Breast epithelium (tissue), 4 donors: ENCODE results near the gene CACNA2D1. TPM values are rescaled to one million over a fixed set of nuclear protein-coding genes. Genes with fewer than 3 reads are reported as not detected.
"Not testable (repeated sequence)": the region's sequence is repeated elsewhere in the genome, so short reads cannot be mapped to it uniquely, and the experiment has no call there.

Source experiments
- DNase-seq, 2 donors: peaks; one replicate each; pipeline ENCODE4 v3.0.0-alpha.2; 2019; ENCODE audit warnings: low spot score in 2 of 2
- H3K27ac ChIP-seq, 2 donors: fragments of 200-600 bp; sonication (generic) in 1 of 2; one replicate each; pipeline ENCODE4 v1.5.1; 2016 to 2019; ENCODE audit warnings: mild to moderate bottlenecking in 1 of 2
- H3K27me3 ChIP-seq, 2 donors: fragments of 200-600 bp; sonication (generic) in 1 of 2; one replicate each; pipeline versions ENCODE4 v1.5.1 to v1.6.0; 2017 to 2019; ENCODE audit warnings: control low read depth in 1 of 2, mild to moderate bottlenecking in 1 of 2
- H3K36me3 ChIP-seq: fragments of 200-600 bp; one replicate; pipeline ENCODE4 v1.5.1; 2019
- H3K4me1 ChIP-seq, 2 donors: fragments of 200-600 bp; sonication (generic); one replicate each; pipeline ENCODE4 v1.5.1; 2016 to 2019; ENCODE audit warnings: control low read depth in 1 of 2
- H3K4me3 ChIP-seq, 3 donors: fragments of 200-600 bp; sonication (generic); 1 replicate in 2 of 3; 2 replicates in 1 of 3; pipeline ENCODE4 v1.5.1; 2016 to 2019; ENCODE audit warnings: mild to moderate bottlenecking in 3 of 3, moderate library complexity in 2 of 3
- H3K9me3 ChIP-seq, 2 donors: fragments of 200-600 bp; sonication (generic) in 1 of 2; one replicate each; pipeline ENCODE4 v1.5.1; 2016 to 2019; ENCODE audit warnings: control low read depth in 1 of 2
- CTCF ChIP-seq, 3 donors: fragments of 450-650 bp; IDR thresholded peaks; one replicate each; pipeline ENCODE4 v1.5.1; 2016 to 2017; ENCODE audit warnings: antibody characterized with exemption in 3 of 3, mild to moderate bottlenecking in 3 of 3, moderate library complexity in 3 of 3
- POLR2A ChIP-seq: fragments of 450-650 bp; IDR thresholded peaks from one replicate; pipeline ENCODE4 v1.6.1; 2016; ENCODE audit warnings: antibody characterized with exemption, mild to moderate bottlenecking, moderate library complexity
- POLR2AphosphoS5 ChIP-seq, 3 donors: sonication (generic); formaldehyde crosslinking; IDR thresholded peaks; one replicate each; pipeline ENCODE4 v1.6.1; 2017; ENCODE audit warnings: antibody characterized with exemption in 3 of 3
- intact Hi-C: fragments of 100-400 bp; cut with DNase I; formaldehyde crosslinking; loops from one replicate; pipeline ENCODE4 v1.15.1; 2023; ENCODE audit warnings: low total_unique reads
- total RNA-seq, 3 donors: library from RNA; depleted of rRNA; stranded (reverse); fragments of >200 nt; gene quantifications; one replicate each; pipeline ENCODE4 v1.1.0, GENCODE V29; 2016

CACNA2D1 gene
- total RNA-seq, 3 donors from 2014 or later, result 10.2 to 79.4 (median 16.0) TPM

GRCh38 chr7:82390936-82391335 lies 52.6 kb downstream of the CACNA2D1 start:
- H3K4me3 ChIP-seq, result no peak overlapping the region

GRCh38 chr7:82389876-82390275 lies 53.7 kb downstream of the CACNA2D1 start:
- no peaks in the 10 kb centered on the region for H3K9me3 ChIP-seq
- no peak overlapping the region for H3K27ac ChIP-seq
- intact Hi-C loops, result no loop called here
- H3K27me3 ChIP-seq, result no peaks in the 10 kb centered on the region
- H3K36me3 ChIP-seq, result no peaks in the 10 kb centered on the region
- no peak for TF ChIP-seq POLR2AphosphoS5 (IDR thresholded peaks at IDR 0.05)
- TF ChIP-seq POLR2A, result no peak
- TF ChIP-seq CTCF (IDR thresholded peaks at IDR 0.05), result no peak
- H3K4me3 ChIP-seq, result no peak overlapping the region
- DNase-seq, result no peak
- no peaks in the 10 kb centered on the region for H3K4me1 ChIP-seq

More at GRCh38 chr7:82390936-82391335, 52.6 kb downstream of the CACNA2D1 start:
- no peak for DNase-seq
- TF ChIP-seq CTCF (IDR thresholded peaks at IDR 0.05), result no peak
- TF ChIP-seq POLR2AphosphoS5 (IDR thresholded peaks at IDR 0.05), result no peak
- TF ChIP-seq POLR2A, result no peak
- H3K27ac ChIP-seq, result no peak overlapping the region
- intact Hi-C loops, result no loop called here
- no peaks in the 10 kb centered on the region for H3K9me3 ChIP-seq
- no peaks in the 10 kb centered on the region for H3K4me1 ChIP-seq
- H3K27me3 ChIP-seq, result no peaks in the 10 kb centered on the region
- no peaks in the 10 kb centered on the region for H3K36me3 ChIP-seq

GRCh38 chr7:82388138-82388537 lies 55.4 kb downstream of the CACNA2D1 start:
- intact Hi-C loops, result no loop called here
- H3K9me3 ChIP-seq, result no peaks in the 10 kb centered on the region
- no peak for DNase-seq

DNA sequence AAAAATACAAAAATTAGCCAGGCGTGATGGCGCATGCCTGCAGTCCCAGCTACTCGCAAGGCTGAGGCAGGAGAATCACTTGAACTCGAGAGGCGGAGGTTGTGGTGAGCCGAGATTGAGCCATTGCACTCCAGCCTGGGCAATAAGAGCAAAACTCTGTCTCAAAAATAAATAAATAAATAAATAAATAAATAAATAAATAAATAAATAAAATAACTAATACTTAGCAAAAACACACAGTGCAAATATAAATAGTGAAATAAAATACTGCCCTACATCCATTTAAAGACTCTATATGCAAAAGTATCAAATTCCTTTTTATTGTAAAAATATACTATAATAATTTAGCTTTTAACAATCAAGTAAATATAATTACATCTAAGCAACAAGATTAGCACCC lies 57.0 kb downstream of the CACNA2D1 start:
- H3K9me3 ChIP-seq, H3K27me3 ChIP-seq, DNase-seq, intact Hi-C loops, H3K36me3 ChIP-seq, H3K4me1 ChIP-seq, H3K27ac ChIP-seq, H3K4me3 ChIP-seq: not testable (repeated sequence)

More at GRCh38 chr7:82388138-82388537, 55.4 kb downstream of the CACNA2D1 start:
- Histone ChIP-seq H3K36me3 (no peaks in the 10 kb centered on the region), H3K27ac (no peak overlapping the region), H3K4me3 (no peak overlapping the region), H3K4me1 (no peaks in the 10 kb centered on the region), H3K27me3 (no peaks in the 10 kb centered on the region)
- TF ChIP-seq POLR2AphosphoS5 (IDR thresholded peaks at IDR 0.05), result no peak
- TF ChIP-seq CTCF (IDR thresholded peaks at IDR 0.05), result no peak
- TF ChIP-seq POLR2A, result no peak

GRCh38 chr7:82384779-82385178 lies 58.8 kb downstream of the CACNA2D1 start:
- no peaks in the 10 kb centered on the region for H3K4me1 ChIP-seq
- DNase-seq, result no peak
- no peak overlapping the region for H3K27ac ChIP-seq
- H3K9me3 ChIP-seq, result no peaks in the 10 kb centered on the region
- no peak overlapping the region for H3K4me3 ChIP-seq
- intact Hi-C loops, result no loop called here
- H3K27me3 ChIP-seq, result no peaks in the 10 kb centered on the region
- no peaks in the 10 kb centered on the region for H3K36me3 ChIP-seq
- TF ChIP-seq POLR2A, result no peak
- no peak for TF ChIP-seq CTCF (IDR thresholded peaks at IDR 0.05)
- no peak for TF ChIP-seq POLR2AphosphoS5 (IDR thresholded peaks at IDR 0.05)

- no peak for DNase-seq
- no peak for TF ChIP-seq POLR2A
- no peak for TF ChIP-seq CTCF (IDR thresholded peaks at IDR 0.05)
- no peak for TF ChIP-seq POLR2AphosphoS5 (IDR thresholded peaks at IDR 0.05)
- Histone ChIP-seq H3K27ac (no peak overlapping the region), H3K4me3 (no peak overlapping the region), H3K4me1 (no peaks in the 10 kb centered on the region), H3K9me3 (no peaks in the 10 kb centered on the region), H3K36me3 (no peaks in the 10 kb centered on the region), H3K27me3 (no peaks in the 10 kb centered on the region)
- intact Hi-C loops, result no loop called here
These were observed 59.5 kb downstream of the CACNA2D1 start for GRCh38 chr7:82384051-82384464.
